Transverse colon (tissue), 4 donors: ENCODE data around the gene CHP2. TPM values are rescaled to one million over a fixed set of nuclear protein-coding genes. Genes with fewer than 3 reads are reported as not detected.
"Not testable (repeated sequence)": the region's sequence is repeated elsewhere in the genome, so short reads cannot be mapped to it uniquely, and the experiment has no call there.

Source experiments
- DNase-seq: peaks from one replicate; pipeline ENCODE4 v3.0.0-alpha.2; 2019
- H3K27ac ChIP-seq, 4 donors: fragments of 200-600 bp; sonication (generic); 2 replicates each; pipeline ENCODE4 v1.5.1; 2016 to 2018; ENCODE audit warnings: inconsistent platforms in 4 of 4
- H3K27me3 ChIP-seq: fragments of 200-600 bp; sonication (generic); 2 replicates; pipeline ENCODE4 v1.5.1; 2017; ENCODE audit warnings: inconsistent platforms
- H3K36me3 ChIP-seq, 4 donors: fragments of 200-600 bp; sonication (generic); 2 replicates each; pipeline ENCODE4 v1.5.1; 2017 to 2019; ENCODE audit warnings: inconsistent platforms in 4 of 4
- H3K4me1 ChIP-seq, 4 donors: fragments of 200-600 bp; sonication (generic); 2 replicates each; pipeline ENCODE4 v1.5.1; 2017 to 2020; ENCODE audit warnings: inconsistent platforms in 4 of 4
- H3K4me3 ChIP-seq, 4 donors: fragments of 200-600 bp; sonication (generic); 1 replicate in 1 of 4; 2 replicates in 3 of 4; pipeline versions ENCODE4 v1.5.1 to v1.6.1; 2017 to 2019; ENCODE audit warnings: inconsistent platforms in 4 of 4
- H3K9me3 ChIP-seq, 2 donors: fragments of 200-600 bp; sonication (generic); 2 replicates each; pipeline ENCODE4 v1.5.1; 2017 to 2019; ENCODE audit warnings: inconsistent platforms in 2 of 2
- CTCF ChIP-seq, 5 experiments: fragments of 200-600 bp in 3 of 5; fragments of 450-650 bp in 2 of 5; sonication (generic) in 3 of 5; IDR thresholded peaks; 1 replicate in 2 of 5; 2 replicates in 3 of 5; pipeline ENCODE4 v1.5.1; 2016 to 2017; ENCODE audit warnings: antibody characterized with exemption in 5 of 5, inconsistent platforms in 3 of 5, mild to moderate bottlenecking in 2 of 5, moderate library complexity in 1 of 5
- EP300 ChIP-seq: sonication (generic); formaldehyde crosslinking; IDR thresholded peaks from one replicate; pipeline ENCODE4 v1.6.1; 2017; ENCODE audit warnings: antibody characterized with exemption, low read depth
- POLR2A ChIP-seq: fragments of 450-650 bp; IDR thresholded peaks from one replicate; pipeline ENCODE4 v1.6.1; 2016; ENCODE audit warnings: antibody characterized with exemption, mild to moderate bottlenecking, moderate library complexity
- POLR2AphosphoS5 ChIP-seq, 3 donors: sonication (generic); formaldehyde crosslinking; IDR thresholded peaks; one replicate each; pipeline ENCODE4 v1.6.1; 2016; ENCODE audit warnings: antibody characterized with exemption in 3 of 3
- WGBS, 2 donors: methylation state at CpG; one replicate each; pipeline ENCODE4 v1.1.5; 2018; ENCODE audit warnings: low coverage in 1 of 2; 5-methylcytosine and 5-hydroxymethylcytosine counted together
- in situ Hi-C, 4 donors: fragments of 200-750 bp; cut with MboI; loops; one replicate each; pipeline versions ENCODE4 v1.15.0 to v1.15.1; 2017; ENCODE audit warnings: low sequenced_read_pairs in 3 of 4, low pct_ligation_motif_present in 1 of 4, low pct_unique_long_range_greater_than_20kb in 1 of 4
- intact Hi-C: fragments of 100-400 bp; cut with DNase I; formaldehyde crosslinking; loops from one replicate; pipeline ENCODE4 v1.15.1; 2023; ENCODE audit warnings: low total_unique reads
- total RNA-seq, 4 donors: library from RNA; depleted of rRNA; stranded (reverse); fragments of >200 nt; gene quantifications; one replicate each; pipeline ENCODE4 v1.1.0, GENCODE V29; 2016

CHP2 gene
- total RNA-seq, 4 donors from 2014 or later, result 90.9 to 264 (median 122) TPM

GRCh38 chr16:23726710-23727109 is 28.1 kb upstream of the CHP2 start:
- H3K4me1 ChIP-seq, result peaks cover 0 to 15% (median 3%) of the 10 kb centered on the region in 4 donors
- intact Hi-C loops, result no loop called here

GRCh38 chr16:23728112-23728477 is 26.7 kb upstream of the CHP2 start:
- H3K4me3 ChIP-seq, result no peak overlapping the region
- H3K27me3 ChIP-seq, result no peaks in the 10 kb centered on the region
- intact Hi-C loops, result no loop called here
- H3K36me3 ChIP-seq, result no peaks in the 10 kb centered on the region
- no peak for DNase-seq
- TF ChIP-seq CTCF (IDR thresholded peaks at IDR 0.05) (peak in 1 of 5 experiments; percentile 2), POLR2AphosphoS5 (IDR thresholded peaks at IDR 0.05) (no peak)
- H3K4me1 ChIP-seq, result peaks cover 0 to 15% (median 3%) of the 10 kb centered on the region in 4 donors
- in situ Hi-C loops, result loop anchor here in 1 of 4 donors (25.0 kb wide), 1 partner anchor 534 kb away; the partner anchor contains the start of gene CACNG3
- 54% methylated on average over 10 of the region's 10 CpGs; no CpG with 5 or more reads in 1 of the 2 donors for WGBS, 2 donors
- no peak overlapping the region for H3K27ac ChIP-seq
- no peaks in the 10 kb centered on the region for H3K9me3 ChIP-seq

More at GRCh38 chr16:23726710-23727109, 28.1 kb upstream of the CHP2 start:
- 86 to 94% methylated on average over 2 to 3 of the region's 3 CpGs for WGBS, 2 donors
- TF ChIP-seq EP300, result no peak
- no peak for TF ChIP-seq POLR2AphosphoS5 (IDR thresholded peaks at IDR 0.05)
- TF ChIP-seq POLR2A, result no peak
- no peak for TF ChIP-seq CTCF (IDR thresholded peaks at IDR 0.05)
- Histone ChIP-seq H3K27me3 (no peaks in the 10 kb centered on the region), H3K9me3 (no peaks in the 10 kb centered on the region), H3K27ac (no peak overlapping the region), H3K4me3 (no peak overlapping the region), H3K36me3 (no peaks in the 10 kb centered on the region)
- in situ Hi-C loops, result loop anchor here in 1 of 4 donors (25.0 kb wide), 1 partner anchor 536 kb away; the partner anchor contains the start of gene CACNG3
- DNase-seq, result no peak

- 31 to 62% methylated on average over 4 to 12 of the region's 12 CpGs for WGBS, 2 donors
- H3K4me3 ChIP-seq, result no peak overlapping the region
- H3K36me3 ChIP-seq, result no peaks in the 10 kb centered on the region
- H3K4me1 ChIP-seq, result peaks cover 0 to 16% (median 3%) of the 10 kb centered on the region in 4 donors
- no peaks in the 10 kb centered on the region for H3K9me3 ChIP-seq
- peak overlapping the region; percentile 53 to 71 (median 60) for H3K27ac ChIP-seq
- TF ChIP-seq POLR2AphosphoS5 (IDR thresholded peaks at IDR 0.05) (peak in 2 of 3 donors; percentile 8 to 60), CTCF (IDR thresholded peaks at IDR 0.05) (no peak)
- intact Hi-C loops, result no loop called here
- no peaks in the 10 kb centered on the region for H3K27me3 ChIP-seq
- peak; percentile 87 for DNase-seq
- in situ Hi-C loops, result loop anchor here in 2 of 4 donors (10.0 to 25.0 kb wide), 2 partner anchors 305 to 533 kb away; partner anchors contain the start of gene CACNG3 (in 1 of the 2)
Measured at GRCh38 chr16:23729503-23730424, 25.1 kb upstream of the CHP2 start.

- in situ Hi-C loops (loop anchor here in 2 of 4 donors (10.0 to 25.0 kb wide), 2 partner anchors 300 to 528 kb away; partner anchors contain the start of gene CACNG3 (in 1 of the 2)), intact Hi-C loops (no loop called here)
- no peaks in the 10 kb centered on the region for H3K36me3 ChIP-seq
- peaks cover 0 to 18% (median 3%) of the 10 kb centered on the region in 4 donors for H3K4me1 ChIP-seq
- H3K27me3 ChIP-seq, result no peaks in the 10 kb centered on the region
- H3K9me3 ChIP-seq, result no peaks in the 10 kb centered on the region
- no peak for DNase-seq
- H3K4me3 ChIP-seq, result no peak overlapping the region
- H3K27ac ChIP-seq, result no peak overlapping the region
- no peak for TF ChIP-seq EP300
- TF ChIP-seq CTCF (IDR thresholded peaks at IDR 0.05), result no peak
- TF ChIP-seq POLR2AphosphoS5 (IDR thresholded peaks at IDR 0.05), result no peak
- TF ChIP-seq POLR2A, result no peak
- WGBS, 2 donors, result 89 to 90% methylated on average over 13 to 19 of the region's 19 CpGs
Measured at GRCh38 chr16:23734176-23734893, 20.5 kb upstream of the CHP2 start.

- not testable (repeated sequence) for H3K4me1 ChIP-seq, H3K4me3 ChIP-seq, H3K36me3 ChIP-seq, H3K27me3 ChIP-seq, DNase-seq, H3K9me3 ChIP-seq, H3K27ac ChIP-seq
- in situ Hi-C loops (loop anchor here in 2 of 4 donors (10.0 to 25.0 kb wide), 2 partner anchors 297 to 525 kb away; partner anchors contain the start of gene CACNG3 (in 1 of the 2)), intact Hi-C loops (loop anchor here (5.0 kb wide), 1 partner anchor 300 kb away; no protein-coding TSS in a partner anchor)
- 90 to 100% methylated on average over 1 of the region's 1 CpG for WGBS, 2 donors
Measured at GRCh38 chr16:23737423-23738028, 17.3 kb upstream of the CHP2 start.
